Embryonic facial prominence (tissue), 1 donor: Measurements from ENCODE around the gene TIGAR.

Experiments
- DNase-seq: peaks from one replicate; pipeline ENCODE4 v3.0.0-alpha.2; 2016; ENCODE audit errors: extremely low spot score

Gene TIGAR

DNA sequence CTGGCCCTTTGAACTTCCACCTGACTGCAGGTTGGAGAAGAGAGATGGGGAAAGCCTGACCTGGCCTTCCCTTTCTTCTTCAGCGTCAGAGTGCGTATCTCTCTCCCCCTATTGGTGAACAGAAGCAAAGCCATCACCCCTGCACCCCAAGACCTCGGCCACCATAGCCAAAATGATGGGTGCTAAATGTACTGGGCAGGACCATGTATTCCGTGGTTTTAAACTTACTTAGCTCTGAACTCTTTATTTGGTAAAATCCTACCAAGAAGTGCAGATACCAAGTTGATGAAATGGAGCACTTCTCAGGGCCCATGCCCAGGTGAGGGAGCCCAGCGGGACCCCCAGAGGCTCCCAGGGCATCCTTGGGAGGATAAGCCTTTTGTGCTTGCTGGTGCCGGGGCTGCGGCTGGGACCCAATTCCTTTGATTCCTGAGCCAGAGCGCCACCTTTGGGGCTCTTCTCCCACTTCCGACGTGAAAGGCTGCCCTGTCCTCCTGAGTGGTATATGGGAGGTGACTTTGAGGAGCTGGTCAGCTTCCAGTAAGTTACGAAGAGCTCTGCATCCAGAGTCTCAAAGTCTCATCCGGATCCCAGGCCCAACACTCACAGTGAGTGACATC is 38.0 kb upstream of the TIGAR start:
- no peak for DNase-seq

DNA sequence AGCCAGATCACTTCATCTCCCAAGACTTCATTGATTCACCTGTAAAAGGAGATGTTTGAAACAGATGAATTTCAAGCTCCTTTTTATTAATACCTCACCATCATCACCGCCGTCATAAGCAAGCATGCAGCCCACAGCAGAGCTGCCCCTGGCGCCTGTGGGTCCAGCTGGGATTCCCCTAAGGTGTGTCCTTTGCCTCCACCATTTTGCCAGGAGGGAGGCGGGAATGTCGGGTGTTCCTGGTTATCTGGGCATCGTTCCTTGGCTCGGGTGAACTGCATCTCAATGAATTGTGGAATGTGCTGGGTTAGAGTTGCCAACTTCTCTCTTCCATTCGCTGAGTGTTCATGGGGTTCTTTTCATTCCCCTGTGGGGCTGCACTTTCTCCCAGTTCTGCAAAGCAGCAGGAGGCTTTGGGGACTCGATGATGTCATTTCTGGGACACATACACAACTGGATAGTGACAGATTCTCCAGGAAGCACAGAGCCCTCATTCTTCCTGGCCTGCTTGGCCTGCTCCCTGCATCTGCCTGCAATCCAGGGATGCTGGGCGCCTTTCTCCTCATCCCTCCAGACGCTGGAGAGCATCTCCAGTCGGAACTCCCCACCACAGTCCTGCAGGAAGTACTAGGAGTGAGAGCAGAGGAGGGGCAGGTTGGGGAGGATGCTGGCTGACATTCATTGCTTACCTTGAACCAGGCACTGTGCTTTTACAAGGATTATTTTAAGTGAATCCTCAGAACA is 37.3 kb upstream of the TIGAR start:
- DNase-seq: no peak

DNA sequence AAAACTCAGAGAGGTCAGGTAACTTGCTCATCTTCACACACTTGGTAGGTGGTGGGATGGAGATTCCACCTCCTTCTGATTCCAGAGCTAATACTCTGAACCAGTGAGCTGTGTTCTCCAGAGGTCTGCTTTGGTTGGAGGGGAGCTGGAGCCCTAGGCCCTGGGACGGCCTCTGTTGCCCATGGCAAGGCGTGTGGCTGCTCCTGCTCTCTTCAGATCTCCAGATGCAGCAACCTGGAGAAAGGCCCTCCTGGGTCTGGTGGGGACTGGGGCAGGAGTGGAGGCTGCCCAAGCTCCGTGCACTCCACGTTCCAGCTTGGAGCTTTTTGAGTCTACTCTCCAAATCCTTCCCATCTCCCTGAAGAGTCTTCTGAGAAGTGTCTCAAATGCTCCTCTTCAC is 36.7 kb upstream of the TIGAR start:
- no peak for DNase-seq

DNA sequence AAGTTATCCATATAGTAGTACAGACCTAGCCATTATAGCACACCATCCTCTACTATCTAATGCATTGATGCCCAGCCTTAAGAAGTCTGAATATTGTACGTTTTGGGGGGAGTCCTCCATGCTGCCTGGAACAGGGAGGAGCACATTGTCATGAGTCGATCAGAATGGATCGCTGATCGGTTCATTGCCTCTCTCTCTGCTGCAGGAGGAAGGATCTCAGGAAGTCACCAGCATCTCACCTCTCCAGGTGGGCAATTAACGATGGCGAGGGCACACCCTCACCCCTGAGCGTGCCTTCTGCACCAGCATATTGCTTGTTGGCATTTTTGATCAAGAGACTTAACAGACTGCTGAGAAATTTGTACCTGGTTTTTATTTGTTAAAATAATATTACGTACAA is 35.9 kb upstream of the TIGAR start:
- DNase-seq: no peak

DNA sequence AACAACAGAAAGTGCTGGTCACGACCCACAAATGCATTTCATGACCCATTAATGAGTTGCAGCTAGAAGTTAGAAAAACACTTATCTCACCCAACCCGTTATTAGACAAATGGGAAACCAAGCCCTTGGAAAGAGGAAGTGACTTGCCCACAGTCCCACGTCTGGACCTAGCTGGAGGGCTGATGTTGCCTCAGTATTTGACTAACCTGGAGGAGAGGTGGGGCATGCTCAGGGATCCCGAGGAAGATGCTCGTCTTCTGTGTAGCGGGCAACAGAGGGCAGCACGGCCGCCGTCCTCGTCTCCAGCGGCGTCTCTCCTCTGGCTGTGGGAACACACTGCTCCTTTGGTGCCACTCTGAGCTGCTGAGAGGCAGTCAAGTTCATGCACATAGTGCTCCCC is 34.8 kb upstream of the TIGAR start:
- no peak for DNase-seq

DNA sequence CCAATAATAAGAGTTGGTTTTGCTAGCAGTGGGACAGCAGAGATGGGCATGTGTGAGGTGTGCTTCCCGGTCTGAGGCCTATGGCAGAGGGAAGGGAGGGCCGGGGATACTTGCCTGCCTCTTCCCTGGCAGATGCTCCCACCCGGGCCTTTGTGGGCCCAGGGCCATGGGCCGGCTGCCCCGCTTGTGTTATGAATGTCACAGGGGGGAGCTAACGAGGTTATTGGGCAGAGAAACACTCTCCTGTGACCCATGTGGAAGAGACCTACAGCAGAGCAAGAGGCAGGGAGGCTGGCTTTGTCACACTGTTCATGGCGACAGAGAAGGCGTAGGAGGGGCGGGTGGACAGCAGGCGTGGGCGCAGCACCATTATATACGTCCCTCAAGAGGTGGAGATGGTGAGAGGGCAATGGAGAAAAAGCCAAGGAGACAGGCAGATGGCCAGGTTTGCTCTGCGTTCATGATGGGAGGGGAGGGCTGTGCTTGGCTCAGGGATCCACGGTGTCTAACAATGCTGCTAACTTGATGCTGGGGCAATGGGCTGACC is 34.2 kb upstream of the TIGAR start:
- no peak for DNase-seq

DNA sequence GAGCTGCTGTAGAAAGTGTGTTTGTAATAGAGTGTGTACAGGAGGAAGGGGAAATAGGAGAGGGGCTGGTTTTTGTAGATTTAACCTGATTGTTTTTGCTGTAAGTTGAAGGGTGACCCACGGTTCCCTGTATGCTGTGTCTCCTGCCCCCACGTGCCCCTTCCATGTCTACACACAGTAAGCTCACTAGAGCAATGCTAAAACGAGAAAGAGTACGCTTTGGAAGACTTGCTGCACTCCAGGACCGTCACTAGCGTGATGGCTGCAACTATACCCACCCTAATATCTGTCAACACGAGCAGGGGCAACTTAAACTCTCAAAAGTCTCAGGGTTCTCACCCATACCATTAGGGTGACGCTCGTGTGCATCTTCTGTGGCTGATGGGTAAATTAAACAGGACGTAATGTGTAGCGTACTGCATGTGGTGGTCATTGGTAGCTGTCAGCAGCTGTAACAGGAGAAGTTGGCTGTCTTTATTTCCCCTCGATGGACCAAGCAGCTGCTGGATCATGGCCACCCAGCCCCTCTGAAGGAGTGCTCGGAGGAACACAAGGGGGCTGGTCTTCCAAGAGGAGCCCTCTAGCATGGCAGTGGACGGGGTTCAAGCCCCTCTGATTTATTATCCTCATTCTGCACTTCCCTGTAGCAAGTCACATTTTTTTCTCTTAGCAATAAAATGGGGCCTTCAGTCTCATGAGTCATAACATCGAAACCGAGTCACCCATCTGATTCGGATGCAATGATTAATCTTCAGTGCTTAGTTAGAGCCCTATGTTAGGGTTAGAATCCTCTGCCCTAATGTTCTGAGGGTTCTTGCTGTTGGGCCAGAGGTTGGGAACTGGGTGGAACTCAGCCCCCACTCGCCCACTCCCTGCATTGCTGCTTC is 33.4 kb upstream of the TIGAR start:
- no peak for DNase-seq

DNA sequence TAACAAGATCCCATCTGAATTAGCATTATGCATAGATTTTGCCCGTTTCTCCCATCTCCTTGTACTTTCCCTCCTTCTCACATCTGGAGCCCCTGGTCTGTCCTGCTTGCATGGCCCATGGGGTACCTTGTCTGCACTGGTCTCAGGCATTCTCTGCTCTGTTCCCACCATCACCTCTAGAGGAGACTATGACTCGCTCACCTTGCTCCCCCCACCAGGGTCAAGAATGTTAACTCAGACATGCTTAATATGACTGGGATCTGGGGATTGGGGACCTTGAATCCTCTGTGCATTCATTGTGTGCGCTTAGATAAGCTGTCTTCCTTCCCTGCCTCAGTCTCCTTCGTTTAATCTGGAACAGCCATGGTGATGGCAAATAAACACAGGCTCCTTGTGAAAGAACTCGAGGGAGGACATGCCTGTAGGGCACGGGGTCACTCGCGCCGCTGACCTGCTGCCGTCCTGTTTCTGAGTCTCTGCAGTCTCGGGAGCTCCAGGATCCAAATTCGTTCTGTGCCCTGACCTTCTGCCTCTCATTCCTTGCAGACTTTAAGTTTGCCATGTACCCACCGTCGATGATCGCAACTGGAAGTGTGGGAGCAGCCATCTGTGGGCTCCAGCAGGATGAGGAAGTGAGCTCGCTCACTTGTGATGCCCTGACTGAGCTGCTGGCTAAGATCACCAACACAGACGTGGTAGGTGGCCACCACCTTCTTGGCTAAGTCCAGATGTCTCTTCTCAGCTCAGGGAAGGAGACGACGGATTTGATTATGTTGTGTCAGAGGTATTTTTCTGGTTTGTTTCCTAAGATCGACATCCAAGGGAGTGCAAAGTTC is 32.5 kb upstream of the TIGAR start:
- DNase-seq: no peak

DNA sequence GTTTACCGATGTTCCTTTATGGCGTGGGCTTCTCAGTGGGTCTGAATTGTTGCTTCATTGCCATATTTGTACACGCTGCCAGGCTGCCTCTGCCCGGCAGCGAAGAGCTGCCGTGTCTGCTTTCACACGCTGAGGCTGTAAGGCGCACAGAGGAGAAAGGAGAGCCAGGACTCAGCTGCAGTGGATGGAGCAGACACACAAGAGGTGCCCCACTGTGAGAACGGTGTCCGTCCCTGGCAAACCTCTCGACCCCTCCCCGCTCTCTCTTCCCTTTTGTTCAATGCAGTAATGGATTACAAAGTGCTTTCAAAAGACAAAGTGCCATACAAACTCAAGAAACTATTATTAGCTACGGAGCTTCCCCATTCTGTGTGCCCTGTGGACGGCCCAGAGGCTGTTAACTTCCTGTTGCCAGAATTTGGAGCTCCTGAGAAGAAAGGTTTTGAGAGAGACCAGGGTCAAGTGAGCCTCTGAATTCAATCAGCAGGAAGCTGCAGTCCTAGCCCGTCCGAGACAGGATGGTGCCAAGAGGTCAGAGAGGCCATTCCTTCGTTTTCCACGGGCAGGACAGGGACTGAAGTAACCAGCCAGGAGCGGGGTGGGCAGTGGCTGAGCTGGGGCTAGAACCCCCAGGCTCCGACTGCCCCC is 31.7 kb upstream of the TIGAR start:
- no peak for DNase-seq

DNA sequence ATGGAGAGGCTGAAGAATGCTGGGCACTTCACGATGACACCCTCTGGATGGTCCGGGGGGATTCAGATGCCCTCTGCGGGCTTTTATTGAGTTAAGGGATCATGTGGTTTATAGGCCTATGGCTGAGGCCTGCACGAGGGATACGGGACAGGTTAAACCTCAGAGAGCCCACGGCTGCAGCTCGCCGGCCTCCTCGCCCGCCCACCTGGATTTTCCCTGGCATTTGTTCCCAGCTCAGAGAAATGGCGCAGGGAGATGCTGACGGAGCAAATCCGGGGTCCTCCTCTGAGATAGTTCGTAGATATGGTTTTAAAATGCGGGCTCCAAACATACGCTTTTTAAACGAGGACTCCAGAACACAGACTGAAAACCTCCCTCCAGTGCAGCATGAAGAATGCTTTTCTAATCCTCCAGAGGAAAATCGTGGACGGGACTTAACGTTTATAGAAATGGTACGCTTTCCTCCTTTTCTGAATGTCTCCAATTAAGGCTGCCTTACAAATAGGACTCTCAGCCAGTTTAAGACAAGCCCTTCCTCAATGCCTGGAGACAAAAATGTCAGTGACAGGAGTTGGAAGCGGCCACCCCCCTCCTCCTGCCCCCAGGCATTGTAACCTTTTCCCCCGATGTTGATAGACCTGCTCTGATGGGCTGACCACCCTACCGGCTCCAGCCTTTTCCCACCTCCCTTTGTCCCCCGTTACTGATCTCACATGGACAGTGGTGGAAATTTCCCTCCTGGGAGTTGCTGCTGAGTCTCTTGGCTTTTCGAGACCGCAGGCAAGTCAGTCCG is 30.8 kb upstream of the TIGAR start:
- DNase-seq: no peak

DNA sequence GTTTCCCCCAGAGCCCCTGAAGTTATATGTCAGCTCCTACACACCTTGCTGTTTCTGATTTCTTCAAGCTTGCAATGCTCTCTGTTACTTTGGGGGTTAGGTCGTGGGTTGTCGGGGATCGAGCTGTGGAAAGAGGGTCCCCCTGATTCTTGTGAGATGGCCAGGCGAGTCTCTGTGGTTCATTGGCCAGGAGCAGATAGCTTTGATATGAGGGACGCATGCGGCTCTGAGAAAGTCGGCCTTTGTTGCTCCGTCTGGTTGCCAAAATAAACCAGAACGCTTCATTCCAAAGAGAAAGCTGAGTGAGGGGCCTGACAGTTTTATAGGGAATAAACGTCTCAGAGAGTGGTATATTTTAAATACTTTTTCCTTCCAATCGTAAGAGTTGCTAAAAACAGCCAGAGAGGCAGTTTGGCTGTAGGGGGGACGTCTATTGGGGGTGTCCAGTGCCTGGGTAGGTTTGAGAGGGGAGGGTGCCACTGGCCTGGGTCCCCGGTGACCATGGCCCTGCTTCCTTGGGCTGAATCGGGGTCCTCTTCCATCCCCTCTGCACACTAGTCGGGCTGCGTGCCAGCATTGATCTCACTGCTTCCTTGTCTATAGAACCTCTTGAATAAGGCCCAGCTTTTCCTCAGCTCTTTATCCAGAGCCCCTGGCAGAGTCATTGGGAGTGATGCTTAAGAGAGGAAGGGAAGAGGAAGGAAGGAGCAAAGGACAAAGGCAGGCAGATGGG is 28.5 kb upstream of the TIGAR start:
- no peak for DNase-seq

DNA sequence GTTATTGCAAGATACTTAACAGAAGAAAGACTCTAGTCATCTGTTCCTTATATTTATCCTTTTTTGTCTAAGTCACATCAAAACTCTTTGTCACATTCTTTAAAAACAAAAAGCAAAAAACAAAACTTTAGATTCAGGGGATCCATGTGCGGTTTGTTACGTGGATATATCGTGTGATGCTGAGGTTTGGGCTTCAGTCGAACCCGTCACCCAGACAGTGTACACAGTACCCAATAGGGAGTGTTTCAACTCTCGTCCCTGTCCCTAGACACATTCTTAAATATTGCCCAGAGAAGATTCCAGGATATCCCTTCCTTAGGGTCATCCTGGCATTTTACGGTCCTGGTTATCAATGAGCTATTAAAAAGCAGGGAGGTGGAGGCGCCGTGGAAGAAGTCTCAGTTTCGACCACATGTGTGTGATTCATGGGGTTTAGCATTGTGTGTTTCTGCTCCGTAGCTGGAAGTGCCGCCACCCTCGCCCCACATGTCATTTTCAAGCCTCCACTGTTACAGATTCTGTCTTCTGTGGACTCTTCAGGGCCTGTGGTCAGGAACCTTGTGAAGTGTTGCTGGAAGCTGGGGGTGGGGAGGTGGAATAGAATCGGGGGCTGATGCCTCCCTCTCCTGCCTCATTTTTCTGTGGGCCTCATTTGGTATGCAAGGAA is 27.6 kb upstream of the TIGAR start:
- no peak for DNase-seq

DNA sequence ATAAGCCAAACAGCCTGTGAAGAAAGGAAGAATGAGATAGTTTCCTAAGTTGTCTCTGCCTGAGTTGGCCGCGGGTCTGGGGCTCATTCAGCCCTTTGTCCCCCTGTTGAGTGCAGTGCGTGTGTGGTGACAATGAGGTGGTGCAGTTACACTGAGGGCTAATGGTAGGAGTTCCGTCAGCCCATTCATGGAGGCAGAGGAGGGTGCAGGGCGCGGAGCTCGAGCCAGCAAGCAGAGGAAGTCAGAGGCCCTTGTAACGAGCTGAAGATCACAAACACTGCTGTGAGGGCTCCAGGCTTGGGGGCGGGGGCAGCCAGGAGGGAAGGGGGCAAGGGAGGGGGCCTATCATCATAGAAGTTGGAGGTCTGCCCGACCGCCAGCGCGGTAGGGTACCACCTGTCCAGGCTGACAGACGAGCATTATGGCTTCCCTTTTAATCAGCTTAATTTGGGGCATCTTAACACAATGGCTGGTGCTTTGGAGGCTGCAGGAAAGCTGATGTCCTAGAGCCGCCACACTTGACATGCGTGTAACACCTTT is 27.0 kb upstream of the TIGAR start:
- DNase-seq: no peak

DNA sequence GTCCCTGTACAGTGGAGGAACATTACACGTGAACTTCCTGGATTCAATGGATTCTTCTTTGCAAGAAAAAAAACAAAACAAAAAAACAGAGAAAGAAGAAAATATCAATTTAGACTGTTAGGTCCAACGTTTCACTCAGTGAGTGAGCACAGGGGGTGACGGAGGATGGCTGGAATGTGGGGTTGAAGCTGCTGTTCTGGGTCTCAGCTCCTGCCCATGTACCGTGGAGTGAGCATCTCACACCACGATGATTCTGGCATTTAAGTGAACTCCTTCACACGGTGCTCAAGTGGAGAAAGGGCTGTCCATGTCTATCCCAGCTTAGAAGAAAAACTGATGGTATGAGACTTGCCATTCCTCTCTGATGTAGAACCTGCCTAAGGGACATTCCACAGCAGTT is 24.3 kb upstream of the TIGAR start:
- no peak for DNase-seq

DNA sequence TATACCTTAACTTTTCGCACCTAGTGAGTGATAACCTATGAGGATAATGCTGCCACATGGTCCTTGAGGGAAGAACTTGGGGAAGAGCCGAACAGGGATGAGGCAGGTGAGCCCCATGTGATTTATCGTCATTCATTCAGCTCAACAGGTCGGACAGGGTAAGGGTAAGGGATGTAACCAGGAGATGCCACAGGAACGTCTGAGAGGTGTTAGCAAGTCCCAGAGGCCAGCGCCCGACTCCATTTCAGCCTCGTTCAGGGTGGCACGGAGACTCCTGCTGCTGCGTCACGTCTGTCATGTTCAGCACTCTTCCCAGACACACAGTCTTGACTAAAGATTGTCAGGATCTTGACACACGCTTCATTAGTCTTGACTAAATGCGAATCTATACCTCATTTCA is 23.4 kb upstream of the TIGAR start:
- no peak for DNase-seq

DNA sequence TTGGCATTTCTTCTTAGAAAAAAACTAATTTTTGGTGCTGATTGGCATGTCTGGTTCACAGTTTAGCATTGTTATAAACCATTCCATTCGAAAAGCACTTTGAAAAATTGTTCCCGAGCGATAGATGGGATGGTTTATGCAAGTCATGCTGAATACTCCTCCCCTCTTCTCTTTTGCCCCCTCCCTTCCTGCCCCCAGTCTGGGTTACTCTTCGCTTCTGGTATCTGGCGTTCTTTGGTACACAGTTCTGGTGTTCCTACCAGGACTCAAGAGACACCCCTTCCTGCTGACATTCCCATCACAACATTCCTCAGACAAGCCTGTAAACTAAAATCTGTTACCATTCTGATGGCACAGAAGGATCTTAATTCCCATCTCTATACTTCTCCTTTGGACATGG is 20.1 kb upstream of the TIGAR start:
- DNase-seq: no peak

DNA sequence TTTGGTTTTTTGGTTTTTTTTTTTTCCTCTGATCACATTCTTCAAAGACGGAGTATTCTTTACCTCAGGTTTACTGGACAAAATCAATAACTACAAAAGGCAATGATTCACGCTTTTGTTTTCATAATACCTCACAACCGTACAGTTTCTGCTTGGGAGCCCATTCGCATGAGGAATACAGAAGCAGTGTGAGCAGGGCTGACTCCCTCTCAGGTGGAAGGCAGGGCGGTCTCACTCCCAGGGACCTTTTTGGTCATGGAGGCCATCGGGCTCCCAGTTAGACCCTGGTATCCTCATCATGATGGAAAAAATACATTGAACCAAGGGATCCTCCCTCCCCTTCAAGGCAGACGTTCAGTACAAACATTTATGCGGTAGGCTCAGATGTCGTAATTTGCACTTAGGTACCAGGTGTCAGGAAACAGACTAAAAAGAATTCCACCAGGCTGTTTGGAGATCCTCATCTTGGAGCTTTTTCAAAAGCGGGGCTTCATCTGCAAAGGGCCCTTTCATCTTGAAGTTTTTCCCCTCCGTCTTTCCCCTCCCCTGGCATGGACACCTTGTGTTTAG is 19.0 kb upstream of the TIGAR start:
- DNase-seq: no peak

DNA sequence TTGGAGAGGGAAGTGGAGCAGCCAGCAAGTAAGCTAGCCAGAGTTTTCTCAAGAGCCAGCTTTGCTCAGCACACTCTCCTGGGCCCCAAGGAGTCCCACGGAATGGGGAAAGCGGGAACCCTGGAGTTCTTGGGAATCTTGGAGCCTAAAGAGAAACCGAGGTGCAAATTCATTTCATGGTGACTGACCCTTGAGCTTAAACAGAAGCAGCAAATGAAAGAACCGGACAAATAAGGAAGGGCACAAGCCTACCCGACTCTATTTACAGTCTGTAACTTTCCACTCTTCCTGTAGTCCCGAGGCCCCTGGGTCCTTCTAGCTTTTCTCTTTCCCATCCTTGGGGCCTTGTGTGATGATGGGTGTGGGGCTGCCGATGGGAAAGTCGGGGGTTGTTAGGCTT is 18.1 kb upstream of the TIGAR start:
- no peak for DNase-seq
